Measurements from ENCODE around the gene COPB2. TPM values are rescaled to one million over a fixed set of nuclear protein-coding genes. Genes with fewer than 3 reads are reported as not detected.
A peak's percentile ranks its signal among the peaks of the same experiment; 100 is the strongest.

Gene COPB2
- total RNA-seq (75.4 and 81.7 TPM in 2 replicates), polyA plus RNA-seq (15.9 and 18.2 TPM in 2 replicates), polyA minus RNA-seq (17.8 and 18.6 TPM in 2 replicates)
- 70.3 TPM for total RNA-seq (2013)

DNA sequence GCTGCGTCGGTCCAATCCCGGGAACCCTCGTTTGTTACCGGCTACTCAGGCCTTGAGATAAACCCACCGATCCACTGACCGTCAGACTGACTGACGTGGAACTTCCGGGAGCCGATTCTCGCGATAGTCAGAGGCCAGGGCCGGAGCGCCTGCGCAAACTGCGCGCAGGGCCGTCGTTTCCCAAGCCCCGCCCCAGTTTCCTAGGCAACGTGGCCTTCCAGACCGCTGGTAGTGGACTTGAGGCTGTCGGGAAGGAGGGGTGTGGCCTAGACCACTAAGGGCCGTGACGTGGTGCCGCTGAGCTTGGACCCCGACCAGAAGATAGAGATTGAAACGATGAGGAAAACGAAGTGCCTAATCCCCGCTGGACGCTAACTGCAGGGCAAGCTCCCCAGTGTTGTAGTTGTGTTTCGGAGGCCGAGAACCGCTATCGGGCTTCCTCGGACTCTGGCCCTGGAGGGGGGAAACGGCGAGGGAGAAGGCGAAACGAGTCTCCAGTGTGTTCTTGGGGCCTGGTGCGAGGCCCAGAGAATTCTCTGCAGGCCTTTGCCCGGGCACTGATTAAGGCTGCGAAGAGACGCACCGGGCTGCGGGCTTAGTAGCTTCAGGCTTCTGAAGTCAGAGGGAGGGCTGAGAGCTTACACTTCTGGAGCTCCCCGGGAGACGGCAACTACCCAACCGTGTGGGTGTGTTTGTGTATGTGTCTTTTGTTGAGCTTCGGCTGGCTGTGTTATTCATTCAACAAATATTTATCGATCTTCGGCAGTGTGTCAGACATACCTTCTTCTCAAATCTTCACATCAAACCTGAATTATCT is at the start of gene COPB2:
TSS of gene COPB2 (minus strand) at position 96 of the 817 bp plus-strand sequence. CDS start 97 bp downstream, outside the sequence.
- Histone ChIP-seq H3K79me2 (ENCODE audit: control insufficient read depth, insufficient read depth, low read length) (peaks cover 68% of the 10 kb centered on the region), H3K27ac (ENCODE audit: low read length in 2 of 2) (peak within 1 kb of the TSS; percentile 86 to 94)
- POLR2A ChIA-PET = interaction anchor here (0.9 kb wide), 1 partner anchor 45 kb away, joined by 3 read pairs; no protein-coding TSS in a partner anchor

More for the DNA sequence above, at the start of gene COPB2:
- peak within 1 kb of the TSS; percentile 96 for H3K4me3 Mint-ChIP-seq
- intact Hi-C loops (cut with micrococcal nuclease) = loop anchor here (1.0 to 5.0 kb wide), 4 partner anchors 46 to 1552 kb away; partner anchors contain the start of genes DBR1, NMNAT3 and SLC25A36
- Histone ChIP-seq H3K4me2 (replicated peaks; ENCODE audit: low read depth, low read length, poor library complexity, severe bottlenecking) (peak within 1 kb of the TSS; percentile 89), H4K20me1 (ENCODE audit: control insufficient read depth, insufficient read depth, low read length, poor library complexity, severe bottlenecking) (no peaks in the 10 kb centered on the region), H3K9me3 (ENCODE audit: control extremely low read depth in 1 of 3, control insufficient read depth in 2 of 3, insufficient read depth in 1 of 3, low read length in 2 of 3) (no peaks in the 10 kb centered on the region), H3K4me3 (ENCODE audit: control extremely low read depth in 1 of 5, extremely low read depth in 1 of 5, insufficient read depth in 1 of 5, low read depth in 2 of 5, low read length in 4 of 5) (peak within 1 kb of the TSS; percentile 73 to 96 (median 79)), H2AFZ (ENCODE audit: insufficient read depth, low read depth, low read length, poor library complexity, severe bottlenecking) (peak within 1 kb of the TSS; percentile 98), H3K36me3 (replicated peaks in 1 of 2; ENCODE audit: control extremely low read depth in 1 of 2, control insufficient read depth in 1 of 2, extremely low read depth in 1 of 2, insufficient read depth in 2 of 2, low read length in 1 of 2) (no peaks in the 10 kb centered on the region), H3K9ac (ENCODE audit: low read length) (peak within 1 kb of the TSS; percentile 97), H3K4me1 (ENCODE audit: control insufficient read depth in 2 of 2, insufficient read depth in 2 of 2, low read length in 2 of 2) (peaks cover 16 to 21% of the 10 kb centered on the region in 2 donors), H3K27me3 (replicated peaks in 1 of 4; ENCODE audit: control extremely low read depth in 1 of 4, control insufficient read depth in 3 of 4, insufficient read depth in 4 of 4, low read length in 3 of 4) (no peaks in the 10 kb centered on the region)
- no peaks in the 10 kb centered on the region for H3K9me3 Mint-ChIP-seq (ENCODE audit: insufficient read depth)
- H3K27me3 Mint-ChIP-seq = no peaks in the 10 kb centered on the region
- ATAC-seq (ENCODE audit: low read depth) (peak; percentile 97), DNase-seq (peak; percentile 98)
- WGBS (ENCODE audit: insufficient coverage) = under 1% methylated on average over 46 of the region's 52 CpGs
- H3K27ac Mint-ChIP-seq = peak within 1 kb of the TSS; percentile 95
- TF ChIP-seq, protein P1, sequence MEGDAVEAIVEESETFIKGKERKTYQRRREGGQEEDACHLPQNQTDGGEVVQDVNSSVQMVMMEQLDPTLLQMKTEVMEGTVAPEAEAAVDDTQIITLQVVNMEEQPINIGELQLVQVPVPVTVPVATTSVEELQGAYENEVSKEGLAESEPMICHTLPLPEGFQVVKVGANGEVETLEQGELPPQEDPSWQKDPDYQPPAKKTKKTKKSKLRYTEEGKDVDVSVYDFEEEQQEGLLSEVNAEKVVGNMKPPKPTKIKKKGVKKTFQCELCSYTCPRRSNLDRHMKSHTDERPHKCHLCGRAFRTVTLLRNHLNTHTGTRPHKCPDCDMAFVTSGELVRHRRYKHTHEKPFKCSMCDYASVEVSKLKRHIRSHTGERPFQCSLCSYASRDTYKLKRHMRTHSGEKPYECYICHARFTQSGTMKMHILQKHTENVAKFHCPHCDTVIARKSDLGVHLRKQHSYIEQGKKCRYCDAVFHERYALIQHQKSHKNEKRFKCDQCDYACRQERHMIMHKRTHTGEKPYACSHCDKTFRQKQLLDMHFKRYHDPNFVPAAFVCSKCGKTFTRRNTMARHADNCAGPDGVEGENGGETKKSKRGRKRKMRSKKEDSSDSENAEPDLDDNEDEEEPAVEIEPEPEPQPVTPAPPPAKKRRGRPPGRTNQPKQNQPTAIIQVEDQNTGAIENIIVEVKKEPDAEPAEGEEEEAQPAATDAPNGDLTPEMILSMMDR (IDR thresholded peaks at IDR 0.05) = no peak
- TF ChIP-seq EZH2 (IDR thresholded peaks at IDR 0.05; ENCODE audit: borderline replicate concordance, insufficient read depth, low read depth, low read length, poor library complexity, severe bottlenecking) = no peak
- CTCF ChIA-PET = interaction anchor here (1.9 kb wide), 1 partner anchor 45 kb away, joined by 6 read pairs; the partner anchor contains the start of gene MRPS22
- H3K4me1 Mint-ChIP-seq = peaks cover 39% of the 10 kb centered on the region

Data from B cell (primary cell).